ENCODE data around the gene RBL2. TPM values are rescaled to one million over a fixed set of nuclear protein-coding genes. Genes with fewer than 3 reads are reported as not detected.
A peak's percentile ranks its signal among the peaks of the same experiment; 100 is the strongest.

RBL2 gene
- total and polyA plus RNA-seq, 2 of the 13 experiments (the other 11 are each of a cell fraction or from before 2014, with no cell fraction given): 41.2 to 60.9 TPM

- ATAC-seq (0 out of 3 replicates have a peak, but pooled peaks have one; percentile 34), DNase-seq (ENCODE audit: low spot score) (no peak), FAIRE-seq (no peak)
- CTCF ChIA-PET (ENCODE audit: low intra/inter-chr PET ratio, low total read pairs): no interaction called here
- Histone ChIP-seq H3K79me2 (ENCODE audit: insufficient read depth, low read length) (no peaks in the 10 kb centered on the region), H2AFZ (ENCODE audit: low read length) (no peak overlapping the region), H3K27me3 (ENCODE audit: control insufficient read depth in 1 of 2, insufficient read depth in 2 of 2, low read length in 2 of 2) (peaks cover 3 to 22% of the 10 kb centered on the region in 2 experiments; a peak in 3 of 5 replicates), H3K4me1 (ENCODE audit: insufficient read depth, low read length) (no peaks in the 10 kb centered on the region), H3K36me3 (replicated peaks in 1 of 2; ENCODE audit: control insufficient read depth in 1 of 2, insufficient read depth in 2 of 2, low read length in 2 of 2) (no peaks in the 10 kb centered on the region), H4K20me1 (ENCODE audit: insufficient read depth, low read length) (no peaks in the 10 kb centered on the region), H3K9me3 (ENCODE audit: low read length) (no peaks in the 10 kb centered on the region), H3K4me3 (replicated peaks in 1 of 3; ENCODE audit: insufficient read depth in 1 of 3, low read depth in 2 of 3, low read length in 3 of 3) (no peak overlapping the region), H3K4me2 (ENCODE audit: low read depth, low read length) (no peak overlapping the region), H3K27ac (ENCODE audit: extremely low read length, insufficient read depth, low read length) (no peak overlapping the region), H3K9ac (ENCODE audit: insufficient read depth, low read depth, low read length) (no peak overlapping the region)
- WGBS (ENCODE audit: low lambda C conversion rate): 80% methylated on average over 12 of the region's 18 CpGs
- BruUV-seq (replicated peaks): no TSS peak
- no peak for TF ChIP-seq PRPF4 (IDR thresholded peaks at IDR 0.05; ENCODE audit: low read depth, low read length, poor library complexity, severe bottlenecking)
- no peak for TF ChIP-seq ZNF644 (CRISPR knock-in tag; IDR thresholded peaks at IDR 0.05; ENCODE audit: low read depth)
- TF ChIP-seq SRSF4 (IDR thresholded peaks at IDR 0.05; ENCODE audit: low read depth, low read length, poor library complexity, severe bottlenecking): no peak
- TF ChIP-seq NCOA1 (CRISPR knock-in tag; IDR thresholded peaks at IDR 0.05): no peak
- TF ChIP-seq ATF7 (IDR thresholded peaks at IDR 0.05): no peak
- TF ChIP-seq ATF7 (CRISPR knock-in tag; IDR thresholded peaks at IDR 0.05): no peak
- no peak for TF ChIP-seq ZNF335 (CRISPR knock-in tag; IDR thresholded peaks at IDR 0.05)
- no peak for TF ChIP-seq KDM1A (CRISPR knock-in tag; IDR thresholded peaks at IDR 0.05)
- no peak for TF ChIP-seq ELF3 (CRISPR knock-in tag; IDR thresholded peaks at IDR 0.05)
- TF ChIP-seq ZNF781 (CRISPR knock-in tag; IDR thresholded peaks at IDR 0.05; ENCODE audit: borderline replicate concordance, not compliant biosample characterization): no peak
- TF ChIP-seq ZNF430 (CRISPR knock-in tag; IDR thresholded peaks at IDR 0.05): no peak
- no peak for TF ChIP-seq ZNF12 (CRISPR knock-in tag; IDR thresholded peaks at IDR 0.05)
- no peak for TF ChIP-seq NFYB (CRISPR knock-in tag; IDR thresholded peaks at IDR 0.05)
- no peak for TF ChIP-seq TP53 (CRISPR knock-in tag; conservative IDR thresholded peaks at IDR 0.05)
- TF ChIP-seq SMARCE1 (IDR thresholded peaks at IDR 0.05; ENCODE audit: borderline replicate concordance): no peak
- TF ChIP-seq FOXC1 (CRISPR knock-in tag; IDR thresholded peaks at IDR 0.05; ENCODE audit: borderline replicate concordance): no peak
- TF ChIP-seq SUZ12 (IDR thresholded peaks at IDR 0.05; ENCODE audit: low read depth, low read length): no peak
- TF ChIP-seq, protein P1, sequence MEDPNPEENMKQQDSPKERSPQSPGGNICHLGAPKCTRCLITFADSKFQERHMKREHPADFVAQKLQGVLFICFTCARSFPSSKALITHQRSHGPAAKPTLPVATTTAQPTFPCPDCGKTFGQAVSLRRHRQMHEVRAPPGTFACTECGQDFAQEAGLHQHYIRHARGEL (CRISPR knock-in tag; IDR thresholded peaks at IDR 0.05): no peak
- intact Hi-C loops (cut with micrococcal nuclease; ENCODE audit: unreplicated experiment) (no loop called here), in situ Hi-C loops (cut with HindIII; ENCODE audit: extremely low pct_ligation_motif_present, low pct_unique_long_range_greater_than_20kb) (no loop called here)
- POLR2A ChIA-PET: no interaction called here
These were observed 21.7 kb upstream of the RBL2 start for GRCh38 chr16:53412549-53412948.

Data from HepG2 (cell line).